Omental fat pad (tissue), 4 donors: Measurements from ENCODE around the gene NHERF1. TPM values are rescaled to one million over a fixed set of nuclear protein-coding genes. Genes with fewer than 3 reads are reported as not detected.

ENCODE experiments used
- ATAC-seq: fragments of 150-250 bp; one replicate; pipeline ENCODE4 v1.9.1; 2016; ENCODE audit warnings: mild to moderate bottlenecking, moderate library complexity; ENCODE audit not compliant: low FRiP score
- DNase-seq: peaks from one replicate; pipeline ENCODE4 v3.0.0-alpha.2; 2019; ENCODE audit warnings: low spot score
- total RNA-seq, 4 donors: library from RNA; depleted of rRNA; stranded (reverse); fragments of >200 nt; gene quantifications; one replicate each; pipeline ENCODE4 v1.1.0, GENCODE V29; 2016
- TF ChIP-seq, protein P1 (sequence below), 3 donors: fragments of 450-650 bp; IDR thresholded peaks; one replicate each; pipeline ENCODE4 v1.5.1; 2016 to 2017; ENCODE audit warnings: antibody characterized with exemption in 3 of 3, mild to moderate bottlenecking in 3 of 3, moderate library complexity in 2 of 3

Gene NHERF1
- total RNA-seq, 4 donors from 2014 or later = 18.0 to 51.7 (median 21.8) TPM

DNA sequence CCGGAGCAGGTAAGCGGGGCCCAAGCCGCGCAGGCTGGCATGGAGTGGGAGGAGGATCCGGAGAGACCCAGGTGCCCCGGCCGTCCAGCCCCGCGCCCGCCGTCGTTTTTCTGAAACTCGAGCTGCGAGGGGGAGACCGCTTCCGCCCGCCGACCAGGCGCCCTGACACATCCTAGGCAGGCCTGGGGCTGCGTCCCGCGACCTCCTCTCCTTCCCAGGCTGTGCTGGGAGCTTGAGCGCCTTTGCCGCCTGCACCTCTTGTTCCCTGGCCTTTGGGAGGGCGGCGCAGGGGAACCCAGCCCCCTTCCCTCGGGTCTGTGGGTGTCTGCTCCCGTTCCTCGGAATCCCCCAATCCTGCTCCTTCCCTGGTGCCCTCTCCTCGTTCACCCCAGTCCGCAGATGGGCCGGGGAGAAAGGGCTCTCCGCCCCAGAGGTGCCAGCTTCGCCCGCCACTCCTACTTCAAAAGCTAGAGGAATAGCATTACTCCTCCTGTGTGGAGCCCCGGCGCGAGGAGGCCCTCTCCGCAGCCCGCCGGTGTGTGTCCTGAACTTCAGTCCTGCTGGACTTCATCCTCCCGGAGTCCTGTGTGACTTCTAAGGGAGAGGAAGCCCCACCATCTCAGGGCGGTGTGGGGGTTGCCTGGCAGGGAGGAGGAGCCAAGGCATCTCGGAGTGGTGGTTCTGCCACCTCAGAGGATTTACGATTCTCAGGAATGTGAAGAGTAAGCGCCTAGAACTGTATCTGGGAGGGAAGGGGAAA lies 1.0 kb downstream of the NHERF1 start:
- no peak for ATAC-seq
- TF ChIP-seq, protein P1, sequence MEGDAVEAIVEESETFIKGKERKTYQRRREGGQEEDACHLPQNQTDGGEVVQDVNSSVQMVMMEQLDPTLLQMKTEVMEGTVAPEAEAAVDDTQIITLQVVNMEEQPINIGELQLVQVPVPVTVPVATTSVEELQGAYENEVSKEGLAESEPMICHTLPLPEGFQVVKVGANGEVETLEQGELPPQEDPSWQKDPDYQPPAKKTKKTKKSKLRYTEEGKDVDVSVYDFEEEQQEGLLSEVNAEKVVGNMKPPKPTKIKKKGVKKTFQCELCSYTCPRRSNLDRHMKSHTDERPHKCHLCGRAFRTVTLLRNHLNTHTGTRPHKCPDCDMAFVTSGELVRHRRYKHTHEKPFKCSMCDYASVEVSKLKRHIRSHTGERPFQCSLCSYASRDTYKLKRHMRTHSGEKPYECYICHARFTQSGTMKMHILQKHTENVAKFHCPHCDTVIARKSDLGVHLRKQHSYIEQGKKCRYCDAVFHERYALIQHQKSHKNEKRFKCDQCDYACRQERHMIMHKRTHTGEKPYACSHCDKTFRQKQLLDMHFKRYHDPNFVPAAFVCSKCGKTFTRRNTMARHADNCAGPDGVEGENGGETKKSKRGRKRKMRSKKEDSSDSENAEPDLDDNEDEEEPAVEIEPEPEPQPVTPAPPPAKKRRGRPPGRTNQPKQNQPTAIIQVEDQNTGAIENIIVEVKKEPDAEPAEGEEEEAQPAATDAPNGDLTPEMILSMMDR (IDR thresholded peaks at IDR 0.05) = no peak
- DNase-seq = no peak

DNA sequence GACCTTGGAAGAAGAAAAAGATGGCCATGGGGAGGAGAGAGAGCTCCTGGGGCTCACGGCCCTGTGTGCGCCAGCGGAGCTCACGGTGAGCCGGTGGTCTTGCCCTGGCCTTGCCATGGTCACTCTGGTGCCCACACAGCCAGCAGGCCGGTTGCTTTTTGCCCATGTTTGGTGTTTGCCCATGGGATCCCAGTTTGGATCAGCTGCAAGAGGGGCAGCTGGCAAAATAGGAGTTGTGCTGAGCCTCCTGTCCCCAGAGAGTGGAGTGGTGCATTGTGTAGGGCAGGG lies 1.6 kb downstream of the NHERF1 start:
- ATAC-seq = no peak
- DNase-seq = no peak
- TF ChIP-seq, protein P1 (IDR thresholded peaks at IDR 0.05) = no peak

DNA sequence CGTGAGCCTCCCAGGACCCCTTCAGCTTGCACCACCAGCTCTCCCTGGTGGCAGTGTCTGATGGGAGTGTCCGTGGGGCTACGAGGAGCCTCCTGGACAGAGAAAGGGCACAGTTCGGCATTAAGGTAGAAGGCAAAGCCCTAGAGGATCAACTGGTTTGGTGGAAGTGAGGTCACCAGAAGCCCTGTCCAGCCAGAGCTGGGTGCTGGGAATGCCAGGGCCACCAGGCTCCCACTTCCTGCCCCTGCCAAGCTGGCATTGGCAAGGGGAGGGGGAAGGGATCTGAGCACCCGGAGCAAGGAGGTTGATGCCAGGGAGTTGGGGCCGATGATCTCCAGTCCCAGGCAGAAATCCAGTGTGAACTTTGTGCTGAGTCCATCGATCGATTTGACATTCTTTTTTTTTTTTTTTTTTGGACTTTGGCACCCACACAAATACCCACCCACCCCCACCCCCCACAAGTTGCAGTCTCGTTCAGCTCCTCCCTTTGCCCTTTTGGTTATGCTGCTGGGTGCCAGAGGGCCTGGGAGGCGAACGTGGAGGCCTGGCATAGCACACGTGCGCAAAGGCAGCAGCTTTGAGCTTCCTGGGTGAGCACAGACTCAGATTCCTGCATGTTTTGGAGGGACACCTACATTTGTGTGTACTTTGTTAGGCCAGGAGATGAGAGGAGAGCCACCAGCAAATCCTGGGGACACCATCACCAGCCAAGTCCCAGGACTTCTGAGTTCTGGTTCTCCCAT lies 2.1 kb downstream of the NHERF1 start:
- DNase-seq (no peak), ATAC-seq (no peak)
- TF ChIP-seq, protein P1 (IDR thresholded peaks at IDR 0.05) = no peak

DNA sequence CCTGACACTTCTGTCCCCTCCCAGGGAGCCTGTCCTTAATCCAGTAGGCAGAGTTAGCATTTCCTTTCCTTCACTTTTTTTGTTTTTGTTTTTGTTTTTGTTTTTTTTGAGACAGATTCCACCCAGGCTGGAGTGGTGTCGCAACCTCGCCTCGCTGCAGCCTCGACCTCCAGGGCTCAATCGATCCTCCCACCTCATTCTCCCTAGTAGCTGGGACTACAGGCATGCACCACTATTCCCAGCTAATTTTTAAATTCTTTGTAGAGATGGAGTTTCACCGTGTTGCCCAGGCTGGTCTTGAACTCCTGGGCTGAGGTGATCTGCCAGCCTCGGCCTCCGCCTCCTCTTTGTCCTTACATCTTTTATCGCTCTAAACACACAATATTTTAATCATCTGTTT lies 4.0 kb downstream of the NHERF1 start:
- TF ChIP-seq, protein P1 (IDR thresholded peaks at IDR 0.05) = no peak
- ATAC-seq (no peak), DNase-seq (no peak)

DNA sequence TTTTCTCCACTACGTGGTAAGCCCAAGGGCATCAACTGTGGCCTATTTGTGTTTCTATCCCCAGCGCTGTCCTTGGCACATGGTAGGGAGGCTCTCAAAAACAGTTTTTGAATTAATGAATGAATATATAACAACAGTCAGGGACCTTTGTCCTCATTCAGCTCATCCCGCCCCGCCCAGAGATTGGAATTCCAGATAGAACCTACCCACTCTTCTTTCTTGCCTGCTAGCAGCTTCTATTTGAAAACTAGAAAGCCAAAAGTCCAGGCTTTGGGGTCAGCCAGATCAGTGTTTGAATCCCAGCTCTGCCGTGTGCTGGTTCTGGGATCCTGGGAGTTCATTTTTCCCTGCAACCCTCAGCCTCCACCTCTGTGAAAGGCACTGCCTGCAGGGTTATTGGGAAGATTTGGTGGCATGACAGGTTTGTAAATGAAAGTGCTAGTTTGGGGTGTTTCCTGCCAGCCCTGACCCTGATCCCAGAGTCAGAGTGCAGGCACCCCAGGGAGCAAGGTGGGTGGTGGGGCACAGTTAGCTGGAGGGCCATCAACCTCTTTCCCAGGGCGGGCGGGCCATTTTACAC lies 4.5 kb downstream of the NHERF1 start:
- ATAC-seq (no peak), DNase-seq (no peak)
- TF ChIP-seq, protein P1 (IDR thresholded peaks at IDR 0.05) = no peak

DNA sequence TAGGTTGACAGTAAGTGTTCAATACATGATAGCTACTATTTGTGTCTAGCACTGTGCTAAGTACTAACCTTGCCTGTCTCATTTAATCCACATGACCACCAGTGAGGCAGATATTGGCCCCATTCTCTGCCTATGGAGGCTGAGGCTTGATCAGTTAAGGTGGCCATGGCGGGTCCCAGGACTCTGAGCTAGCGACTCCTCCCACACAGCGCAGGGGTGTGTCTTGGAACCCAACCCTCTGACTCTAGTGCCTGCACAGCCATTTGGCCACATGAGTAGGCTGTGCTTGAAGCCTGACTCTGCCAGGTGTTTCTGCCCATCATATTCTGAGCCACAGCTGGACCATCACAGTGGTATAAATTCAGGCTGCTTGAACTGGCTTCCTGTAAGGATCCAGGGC lies 6.4 kb downstream of the NHERF1 start:
- DNase-seq (no peak), ATAC-seq (no peak)
- TF ChIP-seq, protein P1 (IDR thresholded peaks at IDR 0.05) = no peak
